ENCODE data around the gene PTPN12. TPM values are rescaled to one million over a fixed set of nuclear protein-coding genes. Genes with fewer than 3 reads are reported as not detected.
"Not testable (repeated sequence)": the region's sequence is repeated elsewhere in the genome, so short reads cannot be mapped to it uniquely, and the experiment has no call there.

PTPN12 gene
- total RNA-seq, 1 donor from 2014 or later, result 114 TPM

DNA sequence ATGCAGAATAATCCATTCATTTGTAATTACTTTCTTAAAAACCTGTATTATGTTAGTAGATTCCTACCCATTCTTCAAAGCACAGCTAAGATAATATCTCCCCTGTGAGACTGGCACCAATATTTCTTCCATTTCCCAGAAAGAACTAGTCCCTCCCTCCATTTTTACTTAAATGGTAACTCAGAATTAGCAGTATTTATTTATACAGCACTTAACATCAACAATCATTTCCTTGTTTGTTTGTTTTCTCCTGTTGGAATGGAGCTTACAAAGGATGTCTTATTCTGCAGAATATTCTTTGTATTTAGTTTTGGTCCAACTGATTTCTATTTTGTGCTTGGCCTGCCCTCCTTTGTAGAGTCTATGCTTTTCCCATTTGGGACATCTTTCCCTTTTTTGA is 32.1 kb upstream of the PTPN12 start:
- Mint-ChIP-seq H3K27ac (no peak overlapping the region), H3K27me3 (ENCODE audit: low read depth) (no peaks in the 10 kb centered on the region), H3K4me1 (no peaks in the 10 kb centered on the region), H3K9me3 (peaks cover 8% of the 10 kb centered on the region), H3K36me3 (peaks cover 2% of the 10 kb centered on the region), H3K4me3 (no peak overlapping the region)
- DNase-seq (ENCODE audit: low spot score in 2 of 2, unreplicated experiment in 2 of 2), result no peak
- TF ChIP-seq, protein P1, sequence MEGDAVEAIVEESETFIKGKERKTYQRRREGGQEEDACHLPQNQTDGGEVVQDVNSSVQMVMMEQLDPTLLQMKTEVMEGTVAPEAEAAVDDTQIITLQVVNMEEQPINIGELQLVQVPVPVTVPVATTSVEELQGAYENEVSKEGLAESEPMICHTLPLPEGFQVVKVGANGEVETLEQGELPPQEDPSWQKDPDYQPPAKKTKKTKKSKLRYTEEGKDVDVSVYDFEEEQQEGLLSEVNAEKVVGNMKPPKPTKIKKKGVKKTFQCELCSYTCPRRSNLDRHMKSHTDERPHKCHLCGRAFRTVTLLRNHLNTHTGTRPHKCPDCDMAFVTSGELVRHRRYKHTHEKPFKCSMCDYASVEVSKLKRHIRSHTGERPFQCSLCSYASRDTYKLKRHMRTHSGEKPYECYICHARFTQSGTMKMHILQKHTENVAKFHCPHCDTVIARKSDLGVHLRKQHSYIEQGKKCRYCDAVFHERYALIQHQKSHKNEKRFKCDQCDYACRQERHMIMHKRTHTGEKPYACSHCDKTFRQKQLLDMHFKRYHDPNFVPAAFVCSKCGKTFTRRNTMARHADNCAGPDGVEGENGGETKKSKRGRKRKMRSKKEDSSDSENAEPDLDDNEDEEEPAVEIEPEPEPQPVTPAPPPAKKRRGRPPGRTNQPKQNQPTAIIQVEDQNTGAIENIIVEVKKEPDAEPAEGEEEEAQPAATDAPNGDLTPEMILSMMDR (IDR thresholded peaks at IDR 0.05; ENCODE audit: unreplicated experiment), result no peak

DNA sequence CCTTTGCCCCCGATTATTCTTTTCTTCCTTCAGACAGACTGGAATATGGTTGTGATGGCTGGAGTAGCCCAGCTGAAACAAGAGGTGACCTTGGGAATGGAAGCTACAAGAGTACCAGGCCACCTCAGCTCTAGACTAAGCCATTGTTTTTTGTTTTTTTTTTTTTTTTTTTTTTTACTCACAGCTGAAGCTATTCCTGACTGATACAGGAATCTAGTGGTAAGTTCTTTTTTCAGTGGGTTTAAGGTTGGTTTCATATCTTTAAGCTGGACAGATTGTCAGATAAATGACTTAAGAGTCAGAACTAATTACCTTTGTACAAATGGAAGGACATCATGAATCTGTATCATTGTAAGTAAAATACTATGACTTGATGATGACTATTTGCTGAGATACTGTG is 30.2 kb upstream of the PTPN12 start:
- Mint-ChIP-seq H3K9me3 (peaks cover 18% of the 10 kb centered on the region), H3K36me3 (peaks cover 2% of the 10 kb centered on the region), H3K27ac (no peak overlapping the region), H3K4me1 (no peaks in the 10 kb centered on the region), H3K4me3 (no peak overlapping the region), H3K27me3 (ENCODE audit: low read depth) (no peaks in the 10 kb centered on the region)
- TF ChIP-seq, protein P1 (IDR thresholded peaks at IDR 0.05; ENCODE audit: unreplicated experiment), result no peak
- DNase-seq (ENCODE audit: low spot score in 2 of 2, unreplicated experiment in 2 of 2), result no peak

DNA sequence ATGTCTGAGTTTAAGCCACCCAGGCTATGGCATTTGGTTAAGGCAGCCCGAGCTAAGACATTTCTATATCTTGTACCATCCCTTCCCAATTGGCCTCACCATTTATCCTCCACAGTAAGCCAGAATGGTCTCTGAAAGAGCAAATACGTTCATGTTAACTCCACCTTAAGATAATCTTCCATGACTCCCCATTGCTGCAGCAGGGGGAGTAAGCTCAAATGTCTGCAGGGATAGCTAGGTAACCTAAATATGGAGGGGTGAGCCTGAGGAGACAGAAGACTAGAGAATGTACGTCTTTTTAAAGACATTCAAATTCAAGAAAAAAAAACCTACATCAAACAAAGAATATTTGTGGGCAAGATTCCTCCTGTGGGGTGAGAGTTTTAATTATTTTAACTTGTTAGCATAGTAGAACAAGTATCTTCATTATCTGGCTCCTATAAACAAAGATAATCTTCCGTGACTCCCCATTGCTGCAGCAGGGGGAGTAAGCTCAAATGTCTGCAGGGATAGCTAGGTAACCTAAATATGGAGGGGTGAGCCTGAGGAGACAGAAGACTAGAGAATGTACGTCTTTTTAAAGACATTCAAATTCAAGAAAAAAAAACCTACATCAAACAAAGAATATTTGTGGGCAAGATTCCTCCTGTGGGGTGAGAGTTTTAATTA is 24.0 kb upstream of the PTPN12 start:
- not testable (repeated sequence) for DNase-seq (ENCODE audit: low spot score in 2 of 2, unreplicated experiment in 2 of 2); H3K4me1 Mint-ChIP-seq; H3K27ac Mint-ChIP-seq; H3K27me3 Mint-ChIP-seq (ENCODE audit: low read depth); H3K36me3 Mint-ChIP-seq; H3K4me3 Mint-ChIP-seq
- peaks cover 11% of the 10 kb centered on the region for H3K9me3 Mint-ChIP-seq

DNA sequence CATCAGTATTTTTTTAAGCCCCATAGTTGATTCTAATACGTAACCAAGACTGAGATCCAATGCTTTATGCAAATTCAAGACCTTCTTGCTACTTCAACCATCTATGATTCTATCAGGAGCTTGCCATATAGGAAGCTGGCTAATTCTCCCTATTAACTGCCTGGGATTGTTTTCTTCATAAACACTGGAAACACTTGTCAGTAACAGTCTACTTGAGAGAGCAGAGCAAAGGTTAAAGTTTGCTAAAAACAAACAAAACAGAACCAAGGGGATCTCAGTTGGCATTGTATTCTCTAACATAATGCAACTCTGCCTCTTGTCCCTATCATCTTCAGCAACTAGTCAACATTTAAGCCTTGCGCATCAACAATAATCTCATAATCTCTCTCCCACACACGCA is 21.0 kb upstream of the PTPN12 start:
- TF ChIP-seq, protein P1 (IDR thresholded peaks at IDR 0.05; ENCODE audit: unreplicated experiment), result no peak
- H3K4me3 Mint-ChIP-seq, result no peak overlapping the region
- peaks cover 7% of the 10 kb centered on the region for H3K9me3 Mint-ChIP-seq
- H3K27ac Mint-ChIP-seq, result no peak overlapping the region
- H3K36me3 Mint-ChIP-seq, result no peaks in the 10 kb centered on the region
- no peaks in the 10 kb centered on the region for H3K27me3 Mint-ChIP-seq (ENCODE audit: low read depth)
- peaks cover 6% of the 10 kb centered on the region for H3K4me1 Mint-ChIP-seq
- no peak for DNase-seq (ENCODE audit: low spot score in 2 of 2, unreplicated experiment in 2 of 2)

DNA sequence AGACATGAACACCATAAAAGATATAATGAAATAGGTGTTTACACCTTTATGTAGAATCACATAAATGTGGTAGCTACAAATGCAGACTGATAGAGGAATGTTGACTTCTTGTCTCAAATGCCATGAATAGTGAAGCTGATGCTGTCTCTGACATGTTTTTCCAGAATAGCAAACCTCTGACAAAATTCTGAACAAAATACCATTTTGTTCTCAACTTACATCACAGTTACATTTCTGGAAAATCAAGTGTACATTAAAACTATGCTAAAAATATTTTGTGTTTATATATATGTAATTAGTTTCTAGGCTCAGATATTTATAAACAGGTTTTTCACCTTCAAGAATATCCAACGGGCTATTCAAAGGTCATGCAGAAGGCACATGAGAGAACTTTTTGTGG is 16.8 kb upstream of the PTPN12 start:
- Mint-ChIP-seq H3K4me3 (no peak overlapping the region), H3K4me1 (peaks cover 6% of the 10 kb centered on the region), H3K27me3 (ENCODE audit: low read depth) (no peaks in the 10 kb centered on the region), H3K9me3 (no peaks in the 10 kb centered on the region), H3K36me3 (no peaks in the 10 kb centered on the region), H3K27ac (no peak overlapping the region)
- DNase-seq (ENCODE audit: low spot score in 2 of 2, unreplicated experiment in 2 of 2), result no peak
- TF ChIP-seq, protein P1 (IDR thresholded peaks at IDR 0.05; ENCODE audit: unreplicated experiment), result no peak

DNA sequence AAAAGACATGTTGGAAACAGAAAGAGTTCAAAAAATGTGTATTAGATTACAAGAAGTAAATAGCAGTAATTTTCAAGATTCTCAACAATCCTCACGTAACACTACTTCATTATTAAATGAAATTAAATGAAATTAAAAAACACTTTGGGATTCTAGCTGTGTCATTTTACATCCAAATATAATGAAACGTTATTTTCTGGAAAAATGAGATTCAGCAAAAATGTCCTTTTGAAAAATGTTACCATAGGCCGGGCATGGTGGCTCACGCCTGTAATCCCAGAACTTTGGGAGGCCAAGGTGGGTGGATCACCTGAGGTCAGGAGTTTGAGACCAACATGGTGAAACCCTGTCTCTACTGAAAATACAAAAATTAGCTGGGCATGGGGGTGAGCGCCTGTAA is 15.6 kb upstream of the PTPN12 start:
- not testable (repeated sequence) for H3K9me3 Mint-ChIP-seq; H3K4me1 Mint-ChIP-seq; H3K36me3 Mint-ChIP-seq; H3K4me3 Mint-ChIP-seq; H3K27ac Mint-ChIP-seq; H3K27me3 Mint-ChIP-seq (ENCODE audit: low read depth); DNase-seq (ENCODE audit: low spot score in 2 of 2, unreplicated experiment in 2 of 2)

DNA sequence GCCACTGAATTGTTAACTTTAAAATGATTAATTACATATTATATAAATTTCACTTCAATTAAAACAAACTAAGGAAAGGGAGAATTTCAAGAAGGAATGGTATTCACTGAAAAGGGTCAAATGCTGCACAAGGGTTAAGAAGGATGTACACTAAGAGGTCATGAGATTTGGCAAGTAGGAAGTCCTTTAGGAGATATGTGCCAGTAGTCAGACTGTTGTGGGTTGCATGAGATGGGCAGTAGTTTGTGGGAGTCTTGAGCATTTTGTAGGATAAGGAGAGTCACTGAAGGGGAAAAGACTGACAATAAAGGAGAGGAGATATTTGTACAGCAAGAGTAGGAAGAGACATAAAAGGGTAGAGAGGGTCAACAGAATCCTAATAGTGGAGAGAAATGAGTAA is 12.4 kb upstream of the PTPN12 start:
- Mint-ChIP-seq H3K4me1 (peaks cover 3% of the 10 kb centered on the region), H3K9me3 (no peaks in the 10 kb centered on the region)

More for the DNA sequence above, 12.4 kb upstream of the PTPN12 start:
- TF ChIP-seq, protein P1 (IDR thresholded peaks at IDR 0.05; ENCODE audit: unreplicated experiment), result no peak
- no peak for DNase-seq (ENCODE audit: low spot score in 2 of 2, unreplicated experiment in 2 of 2)
- Mint-ChIP-seq H3K4me3 (no peak overlapping the region), H3K27ac (no peak overlapping the region), H3K36me3 (no peaks in the 10 kb centered on the region), H3K27me3 (ENCODE audit: low read depth) (no peaks in the 10 kb centered on the region)

Measured in mesothelial cell of epicardium (in vitro differentiated cells).